HuH-7 (cell line): Measurements from ENCODE around the gene TMEM190.

Experiments
- DNase-seq: peaks from one replicate; pipeline ENCODE4 v3.0.0; 2011; ENCODE audit warnings: low spot score

Gene TMEM190

DNA sequence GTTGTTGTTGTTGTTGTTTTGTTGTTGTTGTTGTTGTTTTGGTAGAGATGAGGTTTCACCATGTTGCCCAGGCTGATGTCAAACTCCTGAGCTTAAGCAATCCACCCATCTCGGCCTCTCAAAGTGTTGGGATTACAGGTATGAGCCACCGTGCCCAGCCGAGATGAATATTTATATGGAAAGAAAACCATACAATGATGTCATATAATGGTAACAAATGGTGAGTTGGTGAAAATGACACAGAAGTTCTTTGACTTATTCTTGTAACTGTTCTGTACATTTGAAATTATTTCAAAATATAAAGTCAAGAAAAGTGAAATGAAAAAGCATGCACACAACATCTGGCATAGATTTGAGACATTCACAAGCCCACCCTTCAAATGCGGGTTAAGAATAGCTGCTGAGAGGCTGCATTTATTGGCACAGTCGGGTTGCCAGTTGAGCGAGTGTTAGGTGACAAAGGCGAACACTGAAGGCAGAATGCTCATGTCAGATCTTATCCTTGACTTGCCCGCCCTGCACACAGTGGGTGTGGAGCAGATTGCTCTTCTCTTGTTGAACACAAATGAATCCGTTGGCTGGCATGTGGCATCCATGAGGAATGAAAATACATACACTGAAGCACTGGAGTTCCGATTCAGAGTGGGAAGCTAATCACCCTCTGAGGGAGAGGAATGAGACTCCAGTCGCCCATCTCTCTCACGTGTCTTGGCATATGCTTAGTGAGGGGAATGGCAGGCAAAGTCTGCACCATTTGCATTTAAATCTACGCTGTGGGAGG, 46.8 kb downstream of the TMEM190 start:
- no peak for DNase-seq

- DNase-seq: no peak
Measured at GRCh38 chr19:55424518-55424917, 47.9 kb downstream of the TMEM190 start.

DNA sequence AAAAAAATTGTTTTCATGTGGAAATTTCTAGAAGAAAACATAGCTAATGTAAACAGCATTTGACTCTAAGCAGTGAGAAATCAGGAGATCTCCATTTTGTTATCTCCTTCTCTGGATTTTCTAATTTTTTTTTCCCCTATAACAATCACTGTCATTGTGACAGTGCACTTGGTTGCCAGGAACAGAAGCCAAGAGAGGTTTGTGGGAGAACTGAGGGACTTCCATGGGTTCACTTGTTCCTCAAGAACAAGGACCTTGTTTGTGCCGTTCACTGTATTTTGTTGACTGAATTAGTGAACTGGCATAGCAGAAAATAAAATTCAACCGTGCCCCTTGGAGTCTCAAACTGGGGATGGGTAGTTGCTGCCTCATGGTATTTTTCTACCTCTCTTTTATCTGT, 49.4 kb downstream of the TMEM190 start:
- no peak for DNase-seq
